SH-SY5Y (cell line): ENCODE results near the gene CHCHD5.

Source experiments
- GATA2 ChIP-seq: IDR thresholded peaks from 2 replicates; pipeline ENCODE4 v1.6.1; 2011; ENCODE audit warnings: mild to moderate bottlenecking, low read depth, low read length
- GATA3 ChIP-seq: IDR thresholded peaks from 2 replicates; pipeline ENCODE4 v1.6.1; 2011; ENCODE audit warnings: low read depth, mild to moderate bottlenecking, low read length, moderate library complexity

- no peak for TF ChIP-seq GATA2
- no peak for TF ChIP-seq GATA3
Observed at GRCh38 chr2:112618383-112618782, 34.0 kb downstream of the CHCHD5 start.
